Endodermal cell (in vitro differentiated cells): ENCODE results near the gene AKAP6. TPM values are rescaled to one million over a fixed set of nuclear protein-coding genes. Genes with fewer than 3 reads are reported as not detected.

ENCODE experiments used
- DNase-seq: peaks from one replicate; pipeline ENCODE4 v3.0.0-alpha.2; 2017
- H3K27ac ChIP-seq: 2 replicates; pipeline ENCODE4 v1.5.1; 2013; ENCODE audit warnings: mild to moderate bottlenecking, low read depth, low read length, moderate library complexity
- H3K27me3 ChIP-seq: 2 replicates; pipeline ENCODE4 v1.6.1; 2013; ENCODE audit warnings: mild to moderate bottlenecking, low read length, moderate library complexity; ENCODE audit not compliant: insufficient read depth, control insufficient read depth, poor library complexity, severe bottlenecking
- H3K36me3 ChIP-seq: 2 replicates; pipeline ENCODE4 v1.7.0; 2013; ENCODE audit warnings: mild to moderate bottlenecking, low read length, moderate library complexity; ENCODE audit not compliant: control insufficient read depth, insufficient read depth
- H3K4me1 ChIP-seq: one replicate; pipeline ENCODE4 v1.7.0; 2013; ENCODE audit warnings: low read length; ENCODE audit not compliant: control insufficient read depth, insufficient read depth
- H3K4me3 ChIP-seq: 2 replicates; pipeline ENCODE4 v1.5.1; 2013; ENCODE audit warnings: mild to moderate bottlenecking, low read length, moderate library complexity
- H3K9ac ChIP-seq: 2 replicates; pipeline ENCODE4 v1.6.1; 2013; ENCODE audit warnings: mild to moderate bottlenecking, low read length, moderate library complexity; ENCODE audit not compliant: poor library complexity, severe bottlenecking; ENCODE audit errors: extremely low read depth
- H3K9me3 ChIP-seq: 2 replicates; pipeline ENCODE4 v1.6.1; 2013; ENCODE audit warnings: mild to moderate bottlenecking, low read length, moderate library complexity; ENCODE audit not compliant: control insufficient read depth
- H3K27ac Mint-ChIP-seq: 2 replicates; pipeline ENCODE4 v1.8.0; 2020; ENCODE audit warnings: mixed read lengths
- H3K27me3 Mint-ChIP-seq: 2 replicates; pipeline ENCODE4 v1.8.0; 2021; ENCODE audit warnings: mild to moderate bottlenecking, mixed read lengths; ENCODE audit not compliant: insufficient read depth
- H3K36me3 Mint-ChIP-seq: 2 replicates; pipeline ENCODE4 v1.8.0; 2020; ENCODE audit warnings: low read depth, mixed read lengths
- H3K4me1 Mint-ChIP-seq: 2 replicates; pipeline ENCODE4 v1.8.0; 2020; ENCODE audit warnings: mixed read lengths
- H3K4me3 Mint-ChIP-seq: 2 replicates; pipeline ENCODE4 v1.8.0; 2020; ENCODE audit warnings: mild to moderate bottlenecking, moderate library complexity, mixed read lengths
- H3K9me3 Mint-ChIP-seq: 2 replicates; pipeline ENCODE4 v1.8.0; 2020; ENCODE audit warnings: mild to moderate bottlenecking, mixed read lengths
- CTCF ChIP-seq: fragments of 200-600 bp; sonication (generic); conservative IDR thresholded peaks from 2 replicates; pipeline ENCODE4 v1.5.0; 2021; ENCODE audit warnings: antibody characterized with exemption, mild to moderate bottlenecking
- WGBS, 2 experiments: methylation state at CpG; one replicate each; pipeline versions ENCODE4 v1.1.5 to v1.1.7; 2013; ENCODE audit warnings: missing lambda C conversion rate in 2 of 2, mixed read lengths in 1 of 2; ENCODE audit not compliant: insufficient coverage in 1 of 2, insufficient read length in 1 of 2; 5-methylcytosine and 5-hydroxymethylcytosine counted together
- total RNA-seq, 2 donors: library from RNA; stranded (reverse); fragmentation: NEBNext Ultra II Directional in 1 of 2; extraction: Animal tissue kit (Norgen Biotek cat#: 25700) in 1 of 2; gene quantifications; 2 replicates in 1 of 2; 3 replicates in 1 of 2; pipeline ENCODE4 v1.2.1, GENCODE V29; 2021

AKAP6 gene
- total RNA-seq, 2 donors from 2014 or later = 4.3 to 5.0 TPM

- Mint-ChIP-seq H3K4me1 (peaks cover 8% of the 10 kb centered on the region), H3K4me3 (no peak overlapping the region), H3K27ac (no peak overlapping the region), H3K9me3 (no peaks in the 10 kb centered on the region), H3K27me3 (no peaks in the 10 kb centered on the region), H3K36me3 (no peaks in the 10 kb centered on the region)
- Histone ChIP-seq H3K4me3 (no peak overlapping the region), H3K9me3 (no peaks in the 10 kb centered on the region), H3K27me3 (no peaks in the 10 kb centered on the region), H3K36me3 (no peaks in the 10 kb centered on the region), H3K27ac (no peak overlapping the region), H3K9ac (no peak overlapping the region), H3K4me1 (no peaks in the 10 kb centered on the region)
- no peak for DNase-seq
- TF ChIP-seq CTCF = no peak
- 79% methylated on average over 1 of the region's 1 CpG; no CpG with 5 or more reads in 1 of the 2 experiments for WGBS, 2 experiments
Measured at GRCh38 chr14:32820181-32820580, 491.1 kb downstream of the AKAP6 start.

- H3K4me1 ChIP-seq = no peaks in the 10 kb centered on the region
- Mint-ChIP-seq H3K27me3 (no peaks in the 10 kb centered on the region), H3K36me3 (no peaks in the 10 kb centered on the region), H3K4me3 (no peak overlapping the region), H3K27ac (no peak overlapping the region), H3K9me3 (no peaks in the 10 kb centered on the region), H3K4me1 (peaks cover 3% of the 10 kb centered on the region)
- DNase-seq = no peak
- no peak overlapping the region for H3K27ac ChIP-seq
- no peaks in the 10 kb centered on the region for H3K9me3 ChIP-seq
- no peaks in the 10 kb centered on the region for H3K36me3 ChIP-seq
- H3K27me3 ChIP-seq = no peaks in the 10 kb centered on the region
- no peak overlapping the region for H3K4me3 ChIP-seq
- H3K9ac ChIP-seq = no peak overlapping the region
- TF ChIP-seq CTCF = no peak
Measured at GRCh38 chr14:32820682-32821081, 491.6 kb downstream of the AKAP6 start.

- H3K4me3 ChIP-seq = no peak overlapping the region
- Mint-ChIP-seq H3K36me3 (no peaks in the 10 kb centered on the region), H3K27me3 (no peaks in the 10 kb centered on the region), H3K9me3 (no peaks in the 10 kb centered on the region), H3K27ac (no peak overlapping the region), H3K4me1 (peaks cover 9% of the 10 kb centered on the region), H3K4me3 (no peak overlapping the region)
- H3K4me1 ChIP-seq = no peaks in the 10 kb centered on the region
- no peak overlapping the region for H3K9ac ChIP-seq
- TF ChIP-seq CTCF = no peak
- WGBS, 2 experiments = 93 to 100% methylated on average over 7 of the region's 7 CpGs
- DNase-seq = no peak
- H3K27ac ChIP-seq = no peak overlapping the region
- no peaks in the 10 kb centered on the region for H3K9me3 ChIP-seq
- no peaks in the 10 kb centered on the region for H3K27me3 ChIP-seq
- no peaks in the 10 kb centered on the region for H3K36me3 ChIP-seq
Measured at GRCh38 chr14:32821964-32822653, 493.0 kb downstream of the AKAP6 start.
